ENCODE data around the gene ANO2. TPM values are rescaled to one million over a fixed set of nuclear protein-coding genes. Genes with fewer than 3 reads are reported as not detected.
"Not testable (repeated sequence)": the region's sequence is repeated elsewhere in the genome, so short reads cannot be mapped to it uniquely, and the experiment has no call there.

The ANO2 gene
- total and polyA plus RNA-seq, 8 donors: 0.44 to 16.9 (median 3.8) TPM; not detected in 1

GRCh38 chr12:5898874-5899273, 46.2 kb downstream of the ANO2 start:
- H3K9me3 ChIP-seq: peaks cover 0 to 4% (median 0%) of the 10 kb centered on the region in 4 donors
- WGBS, 5 donors: 76 to 91% (median 81%) methylated on average over 3 of the region's 3 CpGs
- intact Hi-C loops (cut with DNase I; ENCODE audit: low total_unique reads): no loop called here
- H3K4me3 ChIP-seq: no peak overlapping the region
- DNase-seq: no peak
- TF ChIP-seq EP300 (IDR thresholded peaks at IDR 0.05) (no peak), POLR2AphosphoS5 (IDR thresholded peaks at IDR 0.05) (no peak), CTCF (IDR thresholded peaks at IDR 0.05) (no peak), POLR2A (IDR thresholded peaks at IDR 0.05) (no peak)
- peaks cover 0 to 25% (median 0%) of the 10 kb centered on the region in 3 donors for H3K27me3 ChIP-seq
- no peaks in the 10 kb centered on the region for H3K36me3 ChIP-seq
- no peak overlapping the region for H3K27ac ChIP-seq
- H3K4me1 ChIP-seq: no peaks in the 10 kb centered on the region

GRCh38 chr12:5889381-5890047, 55.5 kb downstream of the ANO2 start:
- TF ChIP-seq CTCF (IDR thresholded peaks at IDR 0.05): no peak
- no peak for TF ChIP-seq POLR2A (IDR thresholded peaks at IDR 0.05)
- TF ChIP-seq EP300 (IDR thresholded peaks at IDR 0.05): no peak
- no peak for TF ChIP-seq POLR2AphosphoS5 (IDR thresholded peaks at IDR 0.05)
- H3K27ac ChIP-seq: no peak overlapping the region
- H3K4me1 ChIP-seq: no peaks in the 10 kb centered on the region
- peaks cover 0 to 24% (median 4%) of the 10 kb centered on the region in 3 donors for H3K27me3 ChIP-seq
- DNase-seq: no peak
- no peak overlapping the region for H3K4me3 ChIP-seq
- intact Hi-C loops (cut with DNase I; ENCODE audit: low total_unique reads): no loop called here
- no peaks in the 10 kb centered on the region for H3K9me3 ChIP-seq
- H3K36me3 ChIP-seq: no peaks in the 10 kb centered on the region
- 80 to 86% (median 82%) methylated on average over 6 of the region's 6 CpGs for WGBS, 5 donors

- Histone ChIP-seq H3K36me3 (no peaks in the 10 kb centered on the region), H3K27ac (no peak overlapping the region)
Observed at GRCh38 chr12:5888816-5889315, 56.2 kb downstream of the ANO2 start.

GRCh38 chr12:5887819-5888218, 57.2 kb downstream of the ANO2 start:
- H3K36me3 ChIP-seq; H3K27ac ChIP-seq; DNase-seq; H3K9me3 ChIP-seq; H3K4me1 ChIP-seq; H3K4me3 ChIP-seq; intact Hi-C loops (cut with DNase I; ENCODE audit: low total_unique reads): not testable (repeated sequence)
- H3K27me3 ChIP-seq: peaks cover 0 to 39% (median 4%) of the 10 kb centered on the region in 3 donors
- 75 to 92% (median 78%) methylated on average over 16 of the region's 16 CpGs for WGBS, 5 donors

More at GRCh38 chr12:5888816-5889315, 56.2 kb downstream of the ANO2 start:
- peaks cover 0 to 30% (median 4%) of the 10 kb centered on the region in 3 donors for H3K27me3 ChIP-seq
- no peaks in the 10 kb centered on the region for H3K9me3 ChIP-seq
- DNase-seq: no peak
- no peaks in the 10 kb centered on the region for H3K4me1 ChIP-seq
- no peak overlapping the region for H3K4me3 ChIP-seq
- TF ChIP-seq CTCF (IDR thresholded peaks at IDR 0.05) (no peak), POLR2AphosphoS5 (IDR thresholded peaks at IDR 0.05) (no peak), EP300 (IDR thresholded peaks at IDR 0.05) (no peak), POLR2A (IDR thresholded peaks at IDR 0.05) (no peak)
- 80 to 92% (median 90%) methylated on average over 23 to 26 of the region's 26 CpGs for WGBS, 5 donors
- intact Hi-C loops (cut with DNase I; ENCODE audit: low total_unique reads): no loop called here

- no peak for DNase-seq
- Histone ChIP-seq H3K27me3 (peaks cover 0 to 44% (median 4%) of the 10 kb centered on the region in 3 donors), H3K9me3 (no peaks in the 10 kb centered on the region), H3K36me3 (no peaks in the 10 kb centered on the region), H3K4me1 (no peaks in the 10 kb centered on the region), H3K27ac (no peak overlapping the region), H3K4me3 (no peak overlapping the region)
- TF ChIP-seq POLR2A (IDR thresholded peaks at IDR 0.05) (no peak), POLR2AphosphoS5 (IDR thresholded peaks at IDR 0.05) (no peak), EP300 (IDR thresholded peaks at IDR 0.05) (no peak), CTCF (IDR thresholded peaks at IDR 0.05) (no peak)
- 68 to 80% (median 74%) methylated on average over 3 of the region's 3 CpGs for WGBS, 5 donors
- intact Hi-C loops (cut with DNase I; ENCODE audit: low total_unique reads): no loop called here
Observed at GRCh38 chr12:5884866-5885265, 60.2 kb downstream of the ANO2 start.

Measured in stomach (tissue), 9 donors.